Aorta (tissue), 5 donors: ENCODE results near the gene FAM81A. TPM values are rescaled to one million over a fixed set of nuclear protein-coding genes. Genes with fewer than 3 reads are reported as not detected.
A peak's percentile ranks its signal among the peaks of the same experiment; 100 is the strongest.
"Not testable (repeated sequence)": the region's sequence is repeated elsewhere in the genome, so short reads cannot be mapped to it uniquely, and the experiment has no call there.

Experiments
- ATAC-seq: fragments of 200-7000 bp; cut with Tn5 transposase; one replicate; pipeline ENCODE4 v1.9.1; 2022; ENCODE audit warnings: moderate library complexity; ENCODE audit not compliant: low FRiP score
- DNase-seq, 2 donors: peaks; one replicate each; pipeline ENCODE4 v3.0.0-alpha.2; 2020
- H3K27ac ChIP-seq, 2 donors: one replicate each; pipeline ENCODE4 v1.5.1; 2013; ENCODE audit warnings: low read length in 2 of 2, mild to moderate bottlenecking in 2 of 2, moderate library complexity in 2 of 2, control low read depth in 1 of 2, inconsistent platforms in 1 of 2, low read depth in 1 of 2
- H3K27me3 ChIP-seq, 2 donors: one replicate each; pipeline ENCODE4 v1.6.1; 2013; ENCODE audit warnings: control low read depth in 1 of 2, low read length in 1 of 2, mild to moderate bottlenecking in 1 of 2, moderate library complexity in 1 of 2; ENCODE audit not compliant: insufficient read depth in 2 of 2, control insufficient read depth in 1 of 2
- H3K36me3 ChIP-seq, 2 donors: one replicate each; pipeline ENCODE4 v1.6.1; 2013; ENCODE audit warnings: control low read depth in 1 of 2, low read length in 1 of 2, mild to moderate bottlenecking in 1 of 2; ENCODE audit not compliant: insufficient read depth in 2 of 2, control insufficient read depth in 1 of 2
- H3K4me1 ChIP-seq, 2 donors: one replicate each; pipeline ENCODE4 v1.6.1; 2013; ENCODE audit warnings: low read length in 2 of 2, control low read depth in 1 of 2, mild to moderate bottlenecking in 1 of 2, moderate library complexity in 1 of 2; ENCODE audit not compliant: insufficient read depth in 2 of 2, control insufficient read depth in 1 of 2
- H3K4me3 ChIP-seq, 2 donors: one replicate each; pipeline ENCODE4 v1.5.1; 2013; ENCODE audit warnings: low read length in 2 of 2, control low read depth in 1 of 2, mild to moderate bottlenecking in 1 of 2
- H3K9me3 ChIP-seq: one replicate; pipeline ENCODE4 v1.6.1; 2013; ENCODE audit warnings: mild to moderate bottlenecking, low read length; ENCODE audit not compliant: control insufficient read depth
- WGBS, 2 donors: extraction: QIAGEN DNeasy Blood & Tissue Kit; methylation state at CpG; one replicate each; pipeline ENCODE4 v1.1.7; 2013; 5-methylcytosine and 5-hydroxymethylcytosine counted together
- intact Hi-C, 2 donors: fragments of 100-400 bp; cut with DNase I; formaldehyde crosslinking; loops; one replicate each; pipeline versions ENCODE4 v1.14.2 to v1.15.0; 2022
- polyA plus RNA-seq, 2 donors: library from polyadenylated mRNA; stranded (reverse); fragments of 200-250 nt; gene quantifications; one replicate each; pipeline ENCODE4 v1.2.3, GENCODE V29; 2013
- total RNA-seq, 2 donors: library from RNA; stranded (reverse); fragmentation: NEBNext Ultra II Directional; extraction: Animal tissue kit (Norgen Biotek cat#: 25700); gene quantifications; one replicate each; pipeline ENCODE4 v1.2.1, GENCODE V29; 2021
- donor health status: healthy with polysubstance abuse.
- donor health status: Bipolar disorder and iron deficiency.
- donor health status: DM: no; HTN: no; CAD: no.
- donor health status: DM: no; HTN: no; CAD: no.
- donor health status: DM: yes; HTN: yes; CAD: no.

FAM81A gene
- total and polyA plus RNA-seq, 4 donors: 0.88 to 1.2 (median 0.95) TPM

GRCh38 chr15:59448871-59449270 lies 10.9 kb downstream of the FAM81A start:
- intact Hi-C loops: no loop called here
- Histone ChIP-seq H3K27ac (no peak overlapping the region), H3K9me3 (no peaks in the 10 kb centered on the region), H3K36me3 (no peaks in the 10 kb centered on the region), H3K4me3 (no peak overlapping the region), H3K4me1 (peaks cover 0 to 3% of the 10 kb centered on the region in 2 donors), H3K27me3 (no peaks in the 10 kb centered on the region)
- DNase-seq (no peak), ATAC-seq (no peak)

- peak; percentile 22 for ATAC-seq
- no peaks in the 10 kb centered on the region for H3K9me3 ChIP-seq
- H3K36me3 ChIP-seq: no peaks in the 10 kb centered on the region
- H3K27ac ChIP-seq: no peak overlapping the region
- H3K4me3 ChIP-seq: no peak overlapping the region
- DNase-seq: no peak
- no peaks in the 10 kb centered on the region for H3K27me3 ChIP-seq
- H3K4me1 ChIP-seq: no peaks in the 10 kb centered on the region
- intact Hi-C loops: no loop called here
- 96 to 100% methylated on average over 2 of the region's 2 CpGs for WGBS, 2 donors
Observed at GRCh38 chr15:59453474-59454215, 15.7 kb downstream of the FAM81A start.

GRCh38 chr15:59456114-59456513 lies 18.1 kb downstream of the FAM81A start:
- H3K9me3 ChIP-seq: no peaks in the 10 kb centered on the region
- H3K4me1 ChIP-seq: no peaks in the 10 kb centered on the region
- H3K27ac ChIP-seq: no peak overlapping the region
- no peaks in the 10 kb centered on the region for H3K36me3 ChIP-seq
- H3K4me3 ChIP-seq: no peak overlapping the region
- H3K27me3 ChIP-seq: no peaks in the 10 kb centered on the region
- WGBS, 2 donors: 85 to 89% methylated on average over 8 of the region's 8 CpGs
- intact Hi-C loops: no loop called here
- no peak for ATAC-seq
- no peak for DNase-seq

GRCh38 chr15:59457103-59457502 lies 19.1 kb downstream of the FAM81A start:
- intact Hi-C loops: no loop called here
- DNase-seq (no peak), ATAC-seq (no peak)
- Histone ChIP-seq H3K27me3 (no peaks in the 10 kb centered on the region), H3K36me3 (no peaks in the 10 kb centered on the region), H3K4me1 (no peaks in the 10 kb centered on the region), H3K27ac (no peak overlapping the region), H3K4me3 (no peak overlapping the region), H3K9me3 (no peaks in the 10 kb centered on the region)
- WGBS, 2 donors: 85 to 90% methylated on average over 3 of the region's 3 CpGs

- no peak for DNase-seq
- no peak overlapping the region for H3K27ac ChIP-seq
- WGBS, 2 donors: 97% methylated on average over 1 of the region's 1 CpG
- H3K4me3 ChIP-seq: no peak overlapping the region
- H3K4me1 ChIP-seq: no peaks in the 10 kb centered on the region
- ATAC-seq: no peak
- no peaks in the 10 kb centered on the region for H3K27me3 ChIP-seq
- H3K9me3 ChIP-seq: no peaks in the 10 kb centered on the region
- no peaks in the 10 kb centered on the region for H3K36me3 ChIP-seq
- intact Hi-C loops: no loop called here
Observed at GRCh38 chr15:59461521-59461920, 23.5 kb downstream of the FAM81A start.

GRCh38 chr15:59473226-59473625 lies 35.2 kb downstream of the FAM81A start:
- H3K4me3 ChIP-seq: no peak overlapping the region
- no peaks in the 10 kb centered on the region for H3K4me1 ChIP-seq
- ATAC-seq: no peak
- H3K9me3 ChIP-seq: no peaks in the 10 kb centered on the region
- no peaks in the 10 kb centered on the region for H3K36me3 ChIP-seq
- H3K27me3 ChIP-seq: no peaks in the 10 kb centered on the region
- H3K27ac ChIP-seq: no peak overlapping the region
- WGBS, 2 donors: 15 to 28% methylated on average over 5 of the region's 5 CpGs
- intact Hi-C loops: loop anchor here in 1 of 2 donors (10.0 kb wide), 1 partner anchor 78 kb away; no protein-coding TSS in a partner anchor
- no peak for DNase-seq

- not testable (repeated sequence) for H3K36me3 ChIP-seq, H3K9me3 ChIP-seq, ATAC-seq, H3K4me3 ChIP-seq, H3K27me3 ChIP-seq, H3K4me1 ChIP-seq, H3K27ac ChIP-seq, DNase-seq
- WGBS, 2 donors: 96 to 97% methylated on average over 5 of the region's 5 CpGs
- intact Hi-C loops: loop anchor here in 1 of 2 donors (10.0 kb wide), 1 partner anchor 80 kb away; no protein-coding TSS in a partner anchor
Observed at GRCh38 chr15:59475161-59475560, 37.2 kb downstream of the FAM81A start.

GRCh38 chr15:59484399-59484798 lies 46.4 kb downstream of the FAM81A start:
- DNase-seq (no peak), ATAC-seq (no peak)
- no peaks in the 10 kb centered on the region for H3K27me3 ChIP-seq
- peaks cover 2% of the 10 kb centered on the region for H3K9me3 ChIP-seq
- H3K4me1 ChIP-seq: no peaks in the 10 kb centered on the region
- 80 to 84% methylated on average over 4 of the region's 4 CpGs for WGBS, 2 donors
- intact Hi-C loops: no loop called here
- no peaks in the 10 kb centered on the region for H3K36me3 ChIP-seq
- no peak overlapping the region for H3K4me3 ChIP-seq
- H3K27ac ChIP-seq: no peak overlapping the region

GRCh38 chr15:59485036-59485435 lies 47.0 kb downstream of the FAM81A start:
- Histone ChIP-seq H3K4me3 (no peak overlapping the region), H3K36me3 (no peaks in the 10 kb centered on the region), H3K4me1 (no peaks in the 10 kb centered on the region), H3K27ac (no peak overlapping the region), H3K9me3 (peaks cover 2% of the 10 kb centered on the region), H3K27me3 (no peaks in the 10 kb centered on the region)
- intact Hi-C loops: no loop called here
- no peak for ATAC-seq
- no peak for DNase-seq
- WGBS, 2 donors: 94 to 97% methylated on average over 4 of the region's 4 CpGs
